ENCODE measurements around the gene ERC1.

ERC1 gene

GRCh38 chr12:990661-991349 lies at the start of gene ERC1:
Gene ERC1 (plus strand): TSS chr12:991223. CDS start chr12:1027904, 36,681 bp downstream.
- H3K4me3 ChIP-seq (ENCODE audit: low read depth, low read length) = peak within 1 kb of the TSS; percentile 80
- no peak for TF ChIP-seq CTCF (IDR thresholded peaks at IDR 0.05; ENCODE audit: low read depth, low read length)

GRCh38 chr12:943051-943450 lies 48.0 kb upstream of the ERC1 start:
- H3K4me3 ChIP-seq (ENCODE audit: low read depth, low read length) = no peak overlapping the region
- TF ChIP-seq CTCF (IDR thresholded peaks at IDR 0.05; ENCODE audit: low read depth, low read length) = no peak

- TF ChIP-seq CTCF (IDR thresholded peaks at IDR 0.05; ENCODE audit: low read depth, low read length) = no peak
- no peak overlapping the region for H3K4me3 ChIP-seq (ENCODE audit: low read depth, low read length)
Measured at GRCh38 chr12:944211-944610, 46.8 kb upstream of the ERC1 start.

GRCh38 chr12:946212-946611 lies 44.8 kb upstream of the ERC1 start:
- no peak overlapping the region for H3K4me3 ChIP-seq (ENCODE audit: low read depth, low read length)

GRCh38 chr12:946631-947030 lies 44.4 kb upstream of the ERC1 start:
- H3K4me3 ChIP-seq (ENCODE audit: low read depth, low read length) = no peak overlapping the region
- TF ChIP-seq CTCF (IDR thresholded peaks at IDR 0.05; ENCODE audit: low read depth, low read length) = no peak

More at GRCh38 chr12:946212-946611, 44.8 kb upstream of the ERC1 start:
- no peak for TF ChIP-seq CTCF (IDR thresholded peaks at IDR 0.05; ENCODE audit: low read depth, low read length)

- no peak for TF ChIP-seq CTCF (IDR thresholded peaks at IDR 0.05; ENCODE audit: low read depth, low read length)
Measured at GRCh38 chr12:948238-948637, 42.8 kb upstream of the ERC1 start.

GRCh38 chr12:949453-950191 lies 41.4 kb upstream of the ERC1 start, which contains the start of gene RAD52:
Gene RAD52 (minus strand): TSS chr12:949694. CDS start chr12:933058, 16,636 bp downstream.
- peak within 1 kb of the TSS; percentile 85 for H3K4me3 ChIP-seq (ENCODE audit: low read depth, low read length)
- TF ChIP-seq CTCF (IDR thresholded peaks at IDR 0.05; ENCODE audit: low read depth, low read length) = peak; percentile 80

More at GRCh38 chr12:948238-948637, 42.8 kb upstream of the ERC1 start:
- peak overlapping the region; percentile 85 for H3K4me3 ChIP-seq (ENCODE audit: low read depth, low read length)
